AG09309 (cell line): ENCODE measurements around the gene ATG9B.

Experiments
- DNase-seq: peaks from one replicate; pipeline ENCODE4 v3.0.0-alpha.2; 2010; ENCODE audit warnings: low read depth
- H3K4me3 ChIP-seq: 2 replicates; pipeline ENCODE4 v1.5.1; 2011; ENCODE audit warnings: mild to moderate bottlenecking, low read depth, low read length, moderate library complexity; ENCODE audit not compliant: control insufficient read depth
- TF ChIP-seq, protein P1 (sequence below): IDR thresholded peaks from 2 replicates; pipeline ENCODE4 v1.5.1; 2011; ENCODE audit warnings: mild to moderate bottlenecking, low read depth, low read length, inconsistent platforms; ENCODE audit not compliant: insufficient read depth, control insufficient read depth; ENCODE audit errors: missing control alignments

The ATG9B gene

DNA sequence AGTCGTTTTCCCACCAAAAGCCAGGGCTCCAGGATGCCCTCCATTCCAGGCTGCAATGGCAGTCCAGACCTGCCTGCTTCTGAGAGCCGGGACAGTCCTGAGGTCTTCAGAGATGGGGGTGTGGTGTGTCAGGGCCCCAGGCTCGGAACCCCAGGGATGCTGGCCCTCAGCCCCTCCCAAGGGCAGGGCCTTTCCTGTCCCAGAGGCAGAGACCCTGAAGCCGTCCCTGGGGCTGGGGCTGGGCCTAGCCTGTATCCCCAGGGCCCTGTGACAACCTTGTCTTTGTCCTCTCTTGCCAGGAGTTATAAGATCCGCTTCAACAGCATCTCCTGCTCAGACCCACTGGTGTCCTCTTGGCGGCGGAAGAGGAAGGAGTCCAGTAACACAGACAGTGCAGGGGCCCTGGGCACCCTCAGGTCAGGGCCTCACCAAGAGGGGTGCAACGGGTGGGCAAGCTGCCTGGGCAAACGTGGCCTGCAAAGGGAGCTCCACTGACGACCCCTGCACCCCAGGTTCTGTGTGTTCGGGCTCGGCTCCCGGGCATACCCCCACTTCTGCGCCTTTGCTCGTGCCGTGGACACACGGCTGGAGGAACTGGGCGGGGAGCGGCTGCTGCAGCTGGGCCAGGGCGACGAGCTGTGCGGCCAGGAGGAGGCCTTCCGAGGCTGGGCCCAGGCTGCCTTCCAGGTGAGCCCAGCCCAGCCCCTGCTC, 17.5 kb downstream of the ATG9B start:
- no peak for DNase-seq
- no peak overlapping the region for H3K4me3 ChIP-seq
- TF ChIP-seq, protein P1, sequence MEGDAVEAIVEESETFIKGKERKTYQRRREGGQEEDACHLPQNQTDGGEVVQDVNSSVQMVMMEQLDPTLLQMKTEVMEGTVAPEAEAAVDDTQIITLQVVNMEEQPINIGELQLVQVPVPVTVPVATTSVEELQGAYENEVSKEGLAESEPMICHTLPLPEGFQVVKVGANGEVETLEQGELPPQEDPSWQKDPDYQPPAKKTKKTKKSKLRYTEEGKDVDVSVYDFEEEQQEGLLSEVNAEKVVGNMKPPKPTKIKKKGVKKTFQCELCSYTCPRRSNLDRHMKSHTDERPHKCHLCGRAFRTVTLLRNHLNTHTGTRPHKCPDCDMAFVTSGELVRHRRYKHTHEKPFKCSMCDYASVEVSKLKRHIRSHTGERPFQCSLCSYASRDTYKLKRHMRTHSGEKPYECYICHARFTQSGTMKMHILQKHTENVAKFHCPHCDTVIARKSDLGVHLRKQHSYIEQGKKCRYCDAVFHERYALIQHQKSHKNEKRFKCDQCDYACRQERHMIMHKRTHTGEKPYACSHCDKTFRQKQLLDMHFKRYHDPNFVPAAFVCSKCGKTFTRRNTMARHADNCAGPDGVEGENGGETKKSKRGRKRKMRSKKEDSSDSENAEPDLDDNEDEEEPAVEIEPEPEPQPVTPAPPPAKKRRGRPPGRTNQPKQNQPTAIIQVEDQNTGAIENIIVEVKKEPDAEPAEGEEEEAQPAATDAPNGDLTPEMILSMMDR, result no peak

DNA sequence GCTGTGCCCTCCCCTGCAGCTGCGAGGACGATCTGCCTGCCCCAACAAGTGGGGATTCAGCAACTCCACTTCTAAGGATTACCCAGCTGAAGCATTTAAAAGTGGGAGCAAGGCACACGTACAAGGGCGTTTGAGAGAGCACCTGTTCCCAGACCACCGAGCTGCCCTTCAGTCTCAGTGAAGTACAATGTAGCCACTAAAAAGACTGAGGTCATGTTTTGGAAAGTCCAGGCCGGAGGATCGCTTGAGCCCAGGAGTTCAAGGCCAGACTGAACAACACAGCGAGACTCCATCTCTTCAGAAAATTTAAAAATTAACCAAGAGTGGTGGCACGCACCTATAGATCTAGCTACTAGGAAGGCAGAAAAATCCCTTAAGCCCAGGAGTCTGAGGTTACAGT, 18.7 kb downstream of the ATG9B start:
- TF ChIP-seq, protein P1, result no peak
- no peak overlapping the region for H3K4me3 ChIP-seq
- DNase-seq, result no peak

DNA sequence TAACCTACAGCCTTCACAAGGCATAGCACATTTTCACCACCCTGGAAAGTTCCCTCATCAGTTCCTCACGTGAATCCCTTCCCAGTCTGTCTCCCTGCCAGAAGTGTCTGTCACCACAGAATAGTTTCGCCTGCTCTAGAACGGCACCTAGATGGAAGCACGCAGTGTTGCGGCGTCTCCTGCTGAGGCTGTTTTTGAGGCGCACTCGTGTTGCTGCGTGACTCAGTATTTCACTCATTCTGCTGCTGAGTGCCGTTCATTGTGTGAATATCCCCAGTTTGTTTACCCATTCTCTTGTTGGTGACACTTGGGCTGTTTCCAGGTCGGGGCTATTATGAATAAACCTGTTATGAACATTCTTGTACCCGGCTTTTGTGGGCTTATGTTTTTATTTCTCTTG, 20.7 kb downstream of the ATG9B start:
- TF ChIP-seq, protein P1, result no peak
- H3K4me3 ChIP-seq, result no peak overlapping the region
- no peak for DNase-seq

DNA sequence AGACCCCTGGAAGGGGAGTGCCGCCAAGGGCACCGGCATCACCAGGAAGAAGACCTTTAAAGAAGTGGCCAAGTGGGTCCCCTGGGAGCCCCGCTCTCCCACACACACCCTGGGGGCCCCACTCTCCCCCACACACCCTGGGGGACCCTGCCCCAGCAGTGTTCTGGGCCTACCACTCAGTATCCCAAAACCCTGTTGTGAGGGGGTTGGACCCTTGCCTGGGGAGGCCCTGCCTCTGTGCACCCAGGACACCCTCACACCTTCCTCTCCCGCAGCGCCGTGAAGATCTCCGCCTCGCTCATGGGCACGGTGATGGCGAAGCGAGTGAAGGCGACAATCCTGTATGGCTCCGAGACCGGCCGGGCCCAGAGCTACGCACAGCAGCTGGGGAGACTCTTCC, 22.7 kb downstream of the ATG9B start:
- DNase-seq, result no peak
- no peak overlapping the region for H3K4me3 ChIP-seq
- TF ChIP-seq, protein P1, result no peak

DNA sequence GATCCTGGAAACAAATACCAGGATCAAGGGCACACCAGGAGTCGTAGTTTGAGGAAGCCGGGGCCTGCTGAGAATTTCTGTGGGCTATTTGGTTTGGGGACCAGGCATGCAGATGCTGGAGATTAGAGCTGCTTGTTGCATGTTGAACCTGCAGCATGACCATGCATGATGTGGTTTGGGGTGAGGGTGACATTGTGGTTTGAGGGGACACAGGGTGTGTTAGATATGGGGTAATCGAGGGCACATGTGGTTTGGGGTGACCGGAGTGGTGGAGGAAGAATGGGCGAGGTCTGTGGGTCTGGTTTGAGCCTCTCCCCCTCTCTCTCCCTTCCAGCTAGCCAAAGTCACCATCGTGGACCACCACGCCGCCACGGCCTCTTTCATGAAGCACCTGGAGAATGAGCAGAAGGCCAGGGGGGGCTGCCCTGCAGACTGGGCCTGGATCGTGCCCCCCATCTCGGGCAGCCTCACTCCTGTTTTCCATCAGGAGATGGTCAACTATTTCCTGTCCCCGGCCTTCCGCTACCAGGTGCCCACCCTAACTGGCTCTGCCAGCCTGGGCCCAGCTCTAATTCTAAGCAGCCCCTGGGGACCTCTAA, 23.3 kb downstream of the ATG9B start:
- TF ChIP-seq, protein P1, result no peak
- H3K4me3 ChIP-seq, result no peak overlapping the region
- no peak for DNase-seq

DNA sequence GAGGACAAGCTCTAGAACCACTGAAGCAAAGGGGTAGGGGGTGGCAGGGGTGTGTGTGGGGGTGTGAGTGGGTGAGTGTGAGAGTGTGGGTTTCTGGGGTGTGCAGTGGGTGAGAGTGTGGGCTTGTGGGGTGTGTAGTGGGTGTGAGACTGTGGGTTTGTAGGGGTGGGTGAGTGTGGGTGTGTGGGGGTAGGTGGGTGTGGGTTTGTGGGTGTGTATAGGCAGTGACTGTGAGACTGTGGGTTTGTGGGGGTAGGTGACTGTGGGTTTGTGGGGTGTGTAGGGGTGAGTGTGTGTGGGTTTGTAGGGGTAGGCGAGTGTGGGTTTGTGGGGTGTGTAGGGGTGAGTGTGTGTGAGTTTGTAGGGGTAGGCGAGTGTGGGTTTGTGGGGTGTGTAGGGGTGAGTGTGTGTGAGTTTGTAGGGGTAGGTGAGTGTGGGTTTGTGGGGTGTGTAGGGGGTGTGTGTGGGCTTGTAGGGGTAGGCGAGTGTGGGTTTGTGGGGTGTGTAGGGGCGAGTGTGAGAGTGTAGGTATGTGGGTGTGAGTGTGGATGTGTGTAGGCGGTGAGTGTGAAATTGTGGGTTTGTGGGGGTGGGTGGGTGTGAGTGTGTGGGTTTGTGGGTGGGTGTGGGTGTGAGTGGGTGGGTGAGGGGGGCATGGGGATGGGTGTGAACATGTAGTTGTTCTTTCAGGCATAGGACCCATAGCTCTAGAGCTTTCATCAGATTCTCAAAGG, 24.6 kb downstream of the ATG9B start:
- TF ChIP-seq, protein P1, result no peak
- H3K4me3 ChIP-seq, result no peak overlapping the region
- DNase-seq, result no peak
